DND-41 (cell line): ENCODE measurements around the gene ELL.

ENCODE experiments used
- ATAC-seq: fragments of 200-7000 bp; cut with Tn5 transposase; 3 replicates; pipeline ENCODE4 v1.9.1; 2021; ENCODE audit warnings: low read depth; ENCODE audit not compliant: insufficient read depth
- DNase-seq: peaks from one replicate; pipeline ENCODE4 v3.0.0-alpha.2; 2020
- H2AFZ ChIP-seq: 2 replicates; pipeline ENCODE4 v1.6.0; 2012; ENCODE audit warnings: low read depth, low read length
- H3K27ac ChIP-seq: 2 replicates; pipeline ENCODE4 v1.5.1; 2012; ENCODE audit warnings: low read length, inconsistent platforms
- H3K27me3 ChIP-seq: fragments of 200-600 bp; sonication (generic); 2 replicates; pipeline ENCODE4 v1.6.0; 2012; ENCODE audit warnings: low read length, mild to moderate bottlenecking, inconsistent platforms; ENCODE audit not compliant: insufficient read depth, poor library complexity
- H3K36me3 ChIP-seq: 2 replicates; pipeline ENCODE4 v1.5.1; 2012; ENCODE audit warnings: low read length, inconsistent platforms; ENCODE audit not compliant: insufficient read depth
- H3K4me1 ChIP-seq: 2 replicates; pipeline ENCODE4 v1.5.1; 2012; ENCODE audit warnings: mild to moderate bottlenecking, low read length; ENCODE audit not compliant: insufficient read depth
- H3K4me2 ChIP-seq: 2 replicates; pipeline ENCODE4 v1.6.0; 2012; ENCODE audit warnings: mild to moderate bottlenecking, moderate library complexity, low read length, inconsistent platforms; ENCODE audit not compliant: insufficient read depth
- H3K4me3 ChIP-seq, 2 experiments: fragments of 200-600 bp in 1 of 2; shearing (Covaris generic) in 1 of 2; 2 replicates each; pipeline ENCODE4 v1.5.1; 2012 to 2016; ENCODE audit warnings: inconsistent platforms in 2 of 2, low read length in 2 of 2, mild to moderate bottlenecking in 2 of 2, low read depth in 1 of 2, moderate library complexity in 1 of 2
- H3K79me2 ChIP-seq: 2 replicates; pipeline ENCODE4 v1.6.0; 2012; ENCODE audit warnings: low read length, inconsistent platforms; ENCODE audit not compliant: insufficient read depth
- H3K9ac ChIP-seq: 2 replicates; pipeline ENCODE4 v1.6.0; 2012; ENCODE audit warnings: low read depth, mild to moderate bottlenecking, inconsistent platforms, low read length, moderate library complexity
- H3K9me3 ChIP-seq: 2 replicates; pipeline ENCODE4 v1.5.1; 2012; ENCODE audit warnings: low read length, moderate library complexity, mild to moderate bottlenecking, inconsistent platforms; ENCODE audit not compliant: insufficient read depth, severe bottlenecking
- H4K20me1 ChIP-seq: 2 replicates; pipeline ENCODE4 v1.6.0; 2012; ENCODE audit warnings: low read length; ENCODE audit not compliant: insufficient read depth
- CTCF ChIP-seq: IDR thresholded peaks from 2 replicates; pipeline ENCODE4 v1.5.1; 2012; ENCODE audit warnings: borderline replicate concordance, low read length, moderate library complexity, mild to moderate bottlenecking; ENCODE audit not compliant: poor library complexity, severe bottlenecking; ENCODE audit errors: extremely low read depth
- EZH2 ChIP-seq: IDR thresholded peaks from 3 replicates; pipeline ENCODE4 v1.6.1; 2012; ENCODE audit warnings: borderline replicate concordance, low read depth, mild to moderate bottlenecking, moderate library complexity, low read length, inconsistent platforms; ENCODE audit not compliant: severe bottlenecking

ELL gene

GRCh38 chr19:18465964-18466339 is 55.9 kb downstream of the ELL start:
- Histone ChIP-seq H4K20me1 (peaks cover 57% of the 10 kb centered on the region), H3K4me3 (no peak overlapping the region), H3K27me3 (no peaks in the 10 kb centered on the region), H3K27ac (no peak overlapping the region), H3K79me2 (peaks cover 12% of the 10 kb centered on the region), H3K4me1 (no peaks in the 10 kb centered on the region), H2AFZ (no peak overlapping the region), H3K4me2 (no peak overlapping the region), H3K9me3 (no peaks in the 10 kb centered on the region), H3K9ac (no peak overlapping the region), H3K36me3 (peaks cover 45% of the 10 kb centered on the region)
- DNase-seq: no peak
- TF ChIP-seq EZH2: no peak
- TF ChIP-seq CTCF: no peak
- ATAC-seq: no peak

- peaks cover 12% of the 10 kb centered on the region for H3K79me2 ChIP-seq
- no peaks in the 10 kb centered on the region for H3K4me1 ChIP-seq
Measured at GRCh38 chr19:18465214-18465963, 56.5 kb downstream of the ELL start.

GRCh38 chr19:18464646-18465045 is 57.2 kb downstream of the ELL start:
- Histone ChIP-seq H3K36me3 (peaks cover 46% of the 10 kb centered on the region), H2AFZ (no peak overlapping the region), H3K27ac (no peak overlapping the region), H3K79me2 (peaks cover 12% of the 10 kb centered on the region), H3K9ac (no peak overlapping the region), H3K4me3 (no peak overlapping the region), H3K27me3 (no peaks in the 10 kb centered on the region), H3K4me2 (no peak overlapping the region), H3K4me1 (no peaks in the 10 kb centered on the region), H3K9me3 (no peaks in the 10 kb centered on the region), H4K20me1 (peaks cover 58% of the 10 kb centered on the region)
- DNase-seq: no peak
- TF ChIP-seq CTCF (no peak), EZH2 (no peak)
- ATAC-seq: no peak

More at GRCh38 chr19:18465214-18465963, 56.5 kb downstream of the ELL start:
- DNase-seq: no peak
- Histone ChIP-seq H4K20me1 (peaks cover 63% of the 10 kb centered on the region), H2AFZ (no peak overlapping the region), H3K27ac (no peak overlapping the region), H3K27me3 (no peaks in the 10 kb centered on the region), H3K9ac (no peak overlapping the region), H3K4me3 (no peak overlapping the region), H3K4me2 (no peak overlapping the region), H3K36me3 (peaks cover 46% of the 10 kb centered on the region), H3K9me3 (no peaks in the 10 kb centered on the region)
- TF ChIP-seq CTCF (no peak), EZH2 (no peak)
- ATAC-seq: no peak
